ENCODE data around the gene ADORA2A.

- TF ChIP-seq CTCF (IDR thresholded peaks at IDR 0.05), result no peak
- TF ChIP-seq POLR2A (IDR thresholded peaks at IDR 0.05), result no peak
- TF ChIP-seq EP300 (IDR thresholded peaks at IDR 0.05), result no peak
- no peak for TF ChIP-seq POLR2AphosphoS5 (IDR thresholded peaks at IDR 0.05)
Observed at GRCh38 chr22:24431309-24432034, 4.1 kb downstream of the ADORA2A start.

Measured in upper lobe of left lung (tissue), 4 donors.